Endothelial cell of umbilical vein (primary cell): ENCODE results near the gene CNOT4. TPM values are rescaled to one million over a fixed set of nuclear protein-coding genes. Genes with fewer than 3 reads are reported as not detected.

Experiments used
- BruUV-seq: library from RNA; stranded (reverse); fragments of 400-500 nt; replicated peaks from 2 replicates; lab custom pipeline; 2021; lab: Mats Ljungman, UMichigan
- CTCF ChIA-PET: fragments of 300-600, 350-600 bp; sonication (Branson Sonifier 250); formaldehyde crosslinking; loops from one replicate; lab custom pipeline; 2021; ENCODE audit warnings: antibody characterized with exemption, inconsistent platforms; lab: Charles Lee
- POLR2A ChIA-PET: fragments of 300-600, 350-600 bp; sonication (Branson Sonifier 250); formaldehyde crosslinking; loops from one replicate; lab custom pipeline; 2021; ENCODE audit warnings: antibody characterized with exemption, inconsistent platforms; lab: Charles Lee
- DNase-seq: peaks from one replicate; pipeline ENCODE4 v3.0.0-alpha.2; 2011; ENCODE audit warnings: low read depth, low spot score
- FAIRE-seq: peaks from 2 replicates; lab custom pipeline; 2011; peaks lifted over from hg19 to GRCh38; lab: Jason Lieb, UNC
- H2AFZ ChIP-seq: 2 replicates; pipeline ENCODE4 v1.6.0; 2012; ENCODE audit warnings: low read depth, low read length, control low read depth, inconsistent platforms
- H3K27ac ChIP-seq: 2 replicates; pipeline ENCODE4 v1.5.1; 2011; ENCODE audit warnings: low read depth, mild to moderate bottlenecking, control low read depth, low read length, moderate library complexity; ENCODE audit not compliant: insufficient read depth
- H3K27me3 ChIP-seq, 2 experiments: 2 replicates each; pipeline versions ENCODE4 v1.6.0 to v1.6.1; 2011; ENCODE audit warnings: low read length in 2 of 2, mixed read lengths in 1 of 2; ENCODE audit not compliant: control insufficient read depth in 2 of 2, insufficient read depth in 2 of 2
- H3K36me3 ChIP-seq, 2 experiments: 2 replicates in 1 of 2; 3 replicates in 1 of 2; pipeline ENCODE4 v1.5.1; 2011; ENCODE audit warnings: low read length in 2 of 2, mild to moderate bottlenecking in 1 of 2, moderate library complexity in 1 of 2; ENCODE audit not compliant: control insufficient read depth in 2 of 2, insufficient read depth in 2 of 2; ENCODE audit errors: extremely low read depth in 1 of 2
- H3K4me1 ChIP-seq: 3 replicates; pipeline ENCODE4 v1.5.1; 2011; ENCODE audit warnings: mild to moderate bottlenecking, low read length; ENCODE audit not compliant: control insufficient read depth, insufficient read depth; ENCODE audit errors: extremely low read depth
- H3K4me2 ChIP-seq: 2 replicates; pipeline ENCODE4 v1.6.1; 2011; ENCODE audit warnings: low read length, control low read depth, mixed read lengths; ENCODE audit not compliant: insufficient read depth
- H3K4me3 ChIP-seq, 3 experiments: fragments of 200-600 bp in 1 of 3; sonication (generic), shearing (Covaris generic) in 1 of 3; replicated peaks in 1 of 3; 2 replicates each; pipeline ENCODE4 v1.5.1; 2011 to 2016; ENCODE audit warnings: control low read depth in 3 of 3, low read length in 3 of 3, mild to moderate bottlenecking in 2 of 3, inconsistent platforms in 1 of 3, low read depth in 1 of 3, moderate library complexity in 1 of 3; ENCODE audit not compliant: insufficient read depth in 1 of 3
- H3K79me2 ChIP-seq: 2 replicates; pipeline ENCODE4 v1.6.0; 2012; ENCODE audit warnings: low read length, inconsistent platforms; ENCODE audit not compliant: control insufficient read depth, insufficient read depth
- H3K9ac ChIP-seq: replicated peaks from 2 replicates; pipeline ENCODE3; 2011; ENCODE audit warnings: low read length, control low read depth; ENCODE audit not compliant: insufficient read depth; ENCODE audit errors: extremely low read depth
- H3K9me1 ChIP-seq: replicated peaks from 3 replicates; pipeline ENCODE4 v1.6.0; 2011; ENCODE audit warnings: mild to moderate bottlenecking, low read length; ENCODE audit not compliant: control insufficient read depth, insufficient read depth; ENCODE audit errors: extremely low read depth
- H3K9me3 ChIP-seq: replicated peaks from 2 replicates; pipeline ENCODE4 v1.5.1; 2012; ENCODE audit warnings: low read length, inconsistent platforms; ENCODE audit not compliant: control insufficient read depth, insufficient read depth
- H4K20me1 ChIP-seq: replicated peaks from 2 replicates; pipeline ENCODE3; 2011; ENCODE audit warnings: mild to moderate bottlenecking, low read length; ENCODE audit not compliant: control insufficient read depth, insufficient read depth; ENCODE audit errors: extremely low read depth
- EZH2 ChIP-seq: IDR thresholded peaks from 2 replicates; pipeline ENCODE4 v1.6.1; 2012; ENCODE audit warnings: borderline replicate concordance, low read depth, mild to moderate bottlenecking, moderate library complexity, low read length, inconsistent platforms; ENCODE audit not compliant: severe bottlenecking
- FOS ChIP-seq: IDR thresholded peaks from 2 replicates; pipeline ENCODE4 v1.6.1; 2011; ENCODE audit warnings: mild to moderate bottlenecking, low read length, moderate library complexity, borderline replicate concordance; ENCODE audit not compliant: insufficient read depth
- GATA2 ChIP-seq: IDR thresholded peaks from 2 replicates; pipeline ENCODE4 v1.7.0; 2011; ENCODE audit warnings: low read depth, mild to moderate bottlenecking, moderate library complexity, mixed read lengths, low read length; ENCODE audit not compliant: insufficient read length, insufficient read depth
- JUN ChIP-seq: IDR thresholded peaks from 2 replicates; pipeline ENCODE4 v1.6.1; 2011; ENCODE audit warnings: borderline replicate concordance, low read depth; ENCODE audit not compliant: insufficient read length, insufficient read depth
- MYC ChIP-seq: IDR thresholded peaks from one replicate; pipeline ENCODE4 v1.6.1; 2011; ENCODE audit warnings: mild to moderate bottlenecking, low read depth, low read length
- POLR2A ChIP-seq: IDR thresholded peaks from 2 replicates; pipeline ENCODE4 v1.6.1; 2012; ENCODE audit warnings: low read depth, mild to moderate bottlenecking, control low read depth, low read length
- POLR2AphosphoS5 ChIP-seq: IDR thresholded peaks from 2 replicates; pipeline ENCODE4 v1.6.1; 2012; ENCODE audit warnings: low read depth, mild to moderate bottlenecking, control low read depth, low read length, moderate library complexity; ENCODE audit not compliant: insufficient read depth
- dilution Hi-C: fragments of 300-500 bp; cut with MboI; formaldehyde crosslinking; loops from one replicate; pipeline ENCODE4 v1.15.0; 2019; ENCODE audit warnings: low sequenced_read_pairs; ENCODE audit not compliant: extremely low pct_ligation_motif_present
- intact Hi-C: fragments of 100-400 bp; cut with micrococcal nuclease; formaldehyde crosslinking; loops from one replicate; pipeline ENCODE4 v1.10.0; 2022
- polyA plus RNA-seq, 4 experiments: library from polyadenylated mRNA; depleted of rRNA in 3 of 4; stranded (reverse) in 3 of 4; unstranded in 1 of 4; fragments of >200 nt; gene quantifications; 2 replicates each; pipeline versions ENCODE4 v1.2.1 to v1.2.3, GENCODE V29; 2011 to 2012; ENCODE audit warnings: missing spikeins in 1 of 4
- total RNA-seq: library from RNA; stranded (reverse); gene quantifications from 2 replicates; pipeline ENCODE4 v1.2.3, GENCODE V29; 2021
- TF ChIP-seq, protein P1 (sequence below): IDR thresholded peaks from 2 replicates; pipeline ENCODE4 v1.6.1; 2011; ENCODE audit not compliant: insufficient read depth, insufficient read length
- TF ChIP-seq, protein P2 (sequence below), 2 donors: IDR thresholded peaks; 1 replicate in 1 of 2; 2 replicates in 1 of 2; pipeline ENCODE4 v1.5.1; 2011; ENCODE audit warnings: low read length in 2 of 2, mild to moderate bottlenecking in 2 of 2, moderate library complexity in 2 of 2, control low read depth in 1 of 2, inconsistent platforms in 1 of 2, low read depth in 1 of 2; ENCODE audit not compliant: insufficient read depth in 1 of 2; ENCODE audit errors: extremely low read depth in 1 of 2

The CNOT4 gene
- total and polyA plus RNA-seq, 2 donors (not counting 3 experiments of a cell fraction or from before 2014, with no cell fraction given) = 10.3 to 21.7 TPM

DNA sequence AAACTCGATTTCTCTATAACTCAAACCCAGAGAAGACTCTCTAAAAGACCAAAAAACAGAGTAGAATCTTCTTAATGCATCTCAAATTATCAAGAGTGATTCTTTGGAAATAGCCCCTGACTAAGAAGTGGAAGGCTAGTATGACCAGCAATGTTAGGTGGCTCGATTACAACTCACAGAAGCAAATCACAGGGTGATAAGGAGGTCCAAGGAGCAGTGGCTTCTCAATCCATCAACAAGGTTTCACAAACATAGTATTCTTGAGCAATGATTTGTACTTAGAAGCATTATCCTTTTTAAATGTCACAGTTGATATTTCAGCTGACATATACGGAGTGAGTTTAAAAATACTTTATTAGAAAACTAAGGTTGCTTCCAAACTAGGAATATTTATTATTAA is 127.7 kb downstream of the CNOT4 start:
- no TSS peak for BruUV-seq
- Histone ChIP-seq H3K4me1 (no peaks in the 10 kb centered on the region), H3K9me3 (no peaks in the 10 kb centered on the region), H3K9me1 (no peaks in the 10 kb centered on the region), H4K20me1 (no peaks in the 10 kb centered on the region), H3K4me2 (no peak overlapping the region), H3K27ac (no peak overlapping the region), H3K27me3 (no peaks in the 10 kb centered on the region), H3K9ac (no peak overlapping the region), H3K79me2 (no peaks in the 10 kb centered on the region), H3K36me3 (no peaks in the 10 kb centered on the region), H2AFZ (no peak overlapping the region), H3K4me3 (no peak overlapping the region)
- TF ChIP-seq JUN (no peak), GATA2 (no peak), POLR2AphosphoS5 (no peak), FOS (no peak), MYC (no peak), POLR2A (no peak), EZH2 (no peak)
- TF ChIP-seq, protein P1, sequence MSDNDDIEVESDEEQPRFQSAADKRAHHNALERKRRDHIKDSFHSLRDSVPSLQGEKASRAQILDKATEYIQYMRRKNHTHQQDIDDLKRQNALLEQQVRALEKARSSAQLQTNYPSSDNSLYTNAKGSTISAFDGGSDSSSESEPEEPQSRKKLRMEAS = no peak
- TF ChIP-seq, protein P2, sequence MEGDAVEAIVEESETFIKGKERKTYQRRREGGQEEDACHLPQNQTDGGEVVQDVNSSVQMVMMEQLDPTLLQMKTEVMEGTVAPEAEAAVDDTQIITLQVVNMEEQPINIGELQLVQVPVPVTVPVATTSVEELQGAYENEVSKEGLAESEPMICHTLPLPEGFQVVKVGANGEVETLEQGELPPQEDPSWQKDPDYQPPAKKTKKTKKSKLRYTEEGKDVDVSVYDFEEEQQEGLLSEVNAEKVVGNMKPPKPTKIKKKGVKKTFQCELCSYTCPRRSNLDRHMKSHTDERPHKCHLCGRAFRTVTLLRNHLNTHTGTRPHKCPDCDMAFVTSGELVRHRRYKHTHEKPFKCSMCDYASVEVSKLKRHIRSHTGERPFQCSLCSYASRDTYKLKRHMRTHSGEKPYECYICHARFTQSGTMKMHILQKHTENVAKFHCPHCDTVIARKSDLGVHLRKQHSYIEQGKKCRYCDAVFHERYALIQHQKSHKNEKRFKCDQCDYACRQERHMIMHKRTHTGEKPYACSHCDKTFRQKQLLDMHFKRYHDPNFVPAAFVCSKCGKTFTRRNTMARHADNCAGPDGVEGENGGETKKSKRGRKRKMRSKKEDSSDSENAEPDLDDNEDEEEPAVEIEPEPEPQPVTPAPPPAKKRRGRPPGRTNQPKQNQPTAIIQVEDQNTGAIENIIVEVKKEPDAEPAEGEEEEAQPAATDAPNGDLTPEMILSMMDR (IDR thresholded peaks at IDR 0.05; ENCODE audit: extremely low read depth in 1 of 2, insufficient read depth in 1 of 2, low read depth in 1 of 2, low read length in 2 of 2) = no peak
- intact Hi-C loops = no loop called here
- ChIA-PET CTCF (interaction anchor here (1.3 to 1.9 kb wide), 3 partner anchors 8 to 108 kb away, joined by 4 read pairs; no protein-coding TSS in a partner anchor), POLR2A (no interaction called here)
- FAIRE-seq (no peak), DNase-seq (no peak)
- dilution Hi-C loops = no loop called here
